Superior temporal gyrus (tissue), 1 donor: Measurements from ENCODE around the gene STXBP3.

Experiments
- DNase-seq: peaks from one replicate; pipeline ENCODE4 v3.0.0-alpha.2; 2016; ENCODE audit errors: extremely low spot score

The STXBP3 gene

DNA sequence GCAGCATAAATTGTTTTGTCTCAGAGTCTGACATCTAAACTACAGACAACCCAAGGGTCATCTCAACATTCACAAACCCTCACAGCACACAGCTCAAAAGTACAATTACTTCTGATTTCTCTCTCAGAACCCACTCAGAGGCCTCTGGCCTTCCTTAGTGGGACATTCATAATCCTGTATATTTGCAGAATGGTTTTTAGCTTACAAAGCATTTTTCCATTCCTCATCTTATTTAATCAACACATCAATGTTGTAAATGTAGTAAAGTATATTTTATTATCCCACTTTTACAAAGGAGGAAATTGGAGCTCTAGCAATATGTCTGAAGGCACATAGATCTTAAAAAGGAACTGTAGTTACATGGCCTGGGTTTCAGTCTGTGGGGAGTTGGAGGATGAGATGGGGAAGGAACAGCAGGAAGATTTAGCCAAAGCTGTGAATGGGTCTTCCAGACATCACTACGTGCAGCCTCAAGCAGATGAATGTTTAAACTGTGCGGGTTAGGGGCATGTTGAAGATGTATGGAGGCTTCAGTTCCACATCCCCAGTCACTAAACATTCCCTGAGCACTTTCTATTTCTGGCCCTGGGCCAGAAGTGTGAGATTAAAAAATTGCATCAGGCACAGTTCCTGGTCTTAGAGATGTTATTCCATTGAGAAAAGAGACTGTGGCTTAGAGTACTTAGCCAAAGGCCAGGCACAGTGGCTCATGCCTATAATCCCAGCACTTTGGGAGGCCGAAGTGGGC is 97.1 kb downstream of the STXBP3 start:
- no peak for DNase-seq

GRCh38 chr1:108845446-108845845 is 99.0 kb downstream of the STXBP3 start:
- no peak for DNase-seq

- DNase-seq: no peak
Measured at GRCh38 chr1:108845991-108846390, 99.5 kb downstream of the STXBP3 start.

- no peak for DNase-seq
Measured at GRCh38 chr1:108847494-108847893, 101.0 kb downstream of the STXBP3 start.

- no peak for DNase-seq
Measured at GRCh38 chr1:108848806-108849205, 102.3 kb downstream of the STXBP3 start.

- DNase-seq: no peak
Measured at GRCh38 chr1:108850929-108851328, 104.5 kb downstream of the STXBP3 start.

DNA sequence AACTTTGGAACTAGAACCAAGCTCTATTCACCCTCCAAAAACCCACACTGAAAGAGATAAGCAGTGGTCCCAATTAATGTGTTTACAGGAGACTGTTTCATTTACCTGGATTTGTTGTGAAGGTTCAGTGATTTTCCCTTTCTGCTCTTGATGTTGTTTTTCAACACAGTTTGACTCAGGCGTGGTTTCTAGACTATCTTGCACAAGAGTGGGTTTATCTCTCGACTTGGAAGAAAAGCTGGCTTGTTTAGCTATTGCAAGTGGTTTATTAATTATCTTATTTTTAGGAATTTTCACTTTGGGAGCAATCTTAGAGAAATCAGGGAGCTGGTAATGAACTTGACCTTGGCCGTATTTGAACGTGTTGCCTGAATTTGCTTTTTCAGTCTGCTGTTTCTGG is 105.1 kb downstream of the STXBP3 start:
- no peak for DNase-seq

- peak; percentile 77 for DNase-seq
Measured at GRCh38 chr1:108852221-108852975, 105.9 kb downstream of the STXBP3 start.

- DNase-seq: no peak
Measured at GRCh38 chr1:108854221-108855019, 107.9 kb downstream of the STXBP3 start.

DNA sequence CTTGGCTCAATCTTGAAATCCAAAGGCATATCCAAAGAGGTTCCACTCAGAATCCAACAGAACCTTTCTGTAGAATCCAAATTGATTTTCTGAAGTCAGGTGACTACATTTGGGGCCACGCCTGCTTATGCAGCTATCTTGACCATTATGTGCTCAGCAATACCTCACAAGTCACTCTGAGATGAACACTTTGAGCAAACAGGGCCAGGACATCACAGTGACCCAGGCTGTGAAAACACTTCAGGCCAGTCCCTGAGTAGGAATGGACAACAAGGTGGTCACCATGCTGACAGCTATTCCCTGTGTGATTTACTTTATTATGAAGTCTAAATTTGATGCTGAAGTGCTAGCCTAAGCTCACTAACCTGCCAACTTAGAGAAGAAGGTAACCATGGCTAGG is 110.5 kb downstream of the STXBP3 start, which contains the start of gene AKNAD1:
AKNAD1 (minus strand) TSS at position 101 of the 400 bp plus-strand sequence. CDS start 4,430 bp downstream, outside the sequence.
- no peak for DNase-seq

DNA sequence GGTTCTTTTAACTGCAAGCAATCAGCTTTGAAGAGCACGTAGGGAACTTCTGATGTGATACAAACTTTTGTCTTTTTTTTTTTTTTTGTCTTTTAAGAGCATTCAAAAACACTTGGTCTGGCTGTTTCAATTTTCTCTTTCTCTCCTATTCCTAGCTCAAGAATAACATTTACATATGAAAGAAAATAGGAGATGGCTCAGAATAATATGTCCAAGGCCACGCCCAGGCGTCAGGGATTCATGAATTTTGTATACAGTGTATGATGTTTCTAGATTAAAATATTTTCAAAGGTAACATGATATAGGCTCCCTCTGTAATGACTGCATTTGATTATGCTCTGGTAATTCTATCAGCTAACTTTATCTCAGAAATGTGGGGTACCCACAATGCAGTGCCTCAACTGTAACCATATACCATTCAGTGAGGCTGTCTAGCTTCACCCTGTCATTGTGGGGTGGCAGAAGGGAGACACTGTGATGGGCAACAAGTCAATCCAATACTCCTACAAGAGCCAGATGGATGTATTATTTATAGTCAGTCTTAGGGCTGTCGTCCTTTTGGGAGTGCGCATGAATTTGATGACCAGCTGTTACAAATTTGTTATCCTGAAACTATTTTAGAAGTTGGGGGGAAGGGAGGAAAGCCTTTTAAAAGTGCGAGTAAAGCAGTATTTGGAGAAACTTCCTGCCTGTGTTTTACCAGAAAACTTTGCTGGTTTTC is 111.9 kb downstream of the STXBP3 start:
- no peak for DNase-seq
